Stimulated activated CD4-positive, alpha-beta T cell treated with anti-CD3 and anti-CD28 coated beads, Interleukin-4, amount 100 ng/mL, for 24 hours (primary cell): ENCODE data around the gene MSANTD2.

ENCODE experiments used
- DNase-seq: peaks from one replicate; pipeline ENCODE4 v3.0.0-alpha.2; 2020

Gene MSANTD2

DNA sequence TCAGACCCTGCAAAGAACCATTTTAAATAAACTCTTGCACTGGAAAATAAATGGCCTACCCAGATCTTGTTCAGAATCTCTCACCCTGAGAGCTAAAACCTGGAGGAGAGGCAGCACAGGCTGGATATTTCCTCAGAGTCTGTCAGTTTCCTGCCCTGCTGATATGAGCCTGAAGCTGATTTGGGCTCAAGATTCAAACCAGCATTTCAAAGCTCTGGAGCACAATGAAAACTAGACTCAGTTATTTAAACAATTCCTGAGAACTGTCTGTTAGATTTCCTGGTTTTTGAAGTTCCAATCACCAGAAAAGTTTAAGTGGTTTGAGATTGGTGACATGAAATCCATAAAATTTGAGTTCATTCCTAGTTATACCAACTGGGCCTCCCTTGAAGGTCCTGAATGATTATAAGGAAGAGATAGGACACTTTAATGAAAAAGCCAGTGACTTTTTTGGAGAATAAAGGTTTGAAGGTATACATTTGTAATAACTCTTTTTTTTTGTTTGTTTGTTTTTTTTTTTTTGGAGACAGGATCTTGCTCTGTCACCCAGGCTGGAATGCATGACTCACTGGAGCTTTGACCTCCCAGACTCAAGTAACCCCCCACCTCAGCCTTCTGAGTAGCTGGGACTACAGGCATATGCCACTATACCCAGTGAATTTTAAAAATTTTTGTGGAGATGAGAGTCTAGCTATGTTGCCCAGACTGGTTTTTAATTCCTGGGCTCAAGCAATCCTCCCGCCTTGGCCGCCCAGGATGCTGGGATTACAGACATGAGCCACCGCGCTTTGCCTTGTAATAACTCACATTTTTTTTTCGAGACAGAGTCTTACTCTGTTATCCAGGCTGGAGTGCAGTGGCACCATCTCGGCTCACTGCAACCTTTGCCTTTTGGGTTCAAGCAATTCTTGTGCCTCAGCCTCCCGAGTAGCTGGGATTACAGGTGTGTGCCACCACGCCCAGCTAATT is 30.1 kb downstream of the MSANTD2 start:
- DNase-seq: no peak

DNA sequence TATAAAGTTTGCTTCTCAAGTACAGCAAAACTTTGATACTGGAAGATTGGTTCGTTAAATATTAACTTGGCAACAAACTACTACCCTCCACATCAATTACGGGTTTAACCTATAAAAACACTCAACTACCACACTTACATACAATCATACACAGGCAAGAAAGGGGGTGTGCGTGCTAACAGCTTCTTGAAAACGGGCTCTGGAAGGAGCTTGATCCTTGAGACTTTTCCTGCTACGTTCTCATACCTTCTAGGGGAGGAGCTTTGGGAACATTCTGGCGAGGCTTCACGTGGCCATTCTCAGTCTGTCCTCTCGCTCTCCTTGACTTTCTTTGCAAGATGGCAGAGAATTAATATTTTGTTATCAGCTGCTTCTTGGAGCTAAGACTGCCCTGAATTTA is 31.3 kb downstream of the MSANTD2 start:
- DNase-seq: no peak

DNA sequence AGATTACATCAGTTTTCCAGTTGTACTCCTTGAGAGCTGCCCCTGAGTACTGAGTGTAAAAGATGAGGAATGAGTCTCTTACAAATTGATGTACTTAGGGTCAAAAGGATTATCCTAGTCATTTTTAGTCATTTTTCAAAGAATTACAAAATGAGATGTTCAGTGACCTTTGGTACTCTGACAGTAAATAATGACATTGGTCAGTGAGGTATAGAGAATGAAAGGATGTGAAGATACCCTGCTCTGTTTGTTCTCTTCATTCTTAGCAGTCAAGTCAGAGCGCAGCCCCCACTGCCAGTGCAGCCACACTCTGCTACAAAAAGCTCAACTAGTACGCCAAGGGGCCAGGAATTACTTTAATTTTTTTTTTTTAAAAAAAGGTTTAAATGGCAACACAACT is 34.0 kb downstream of the MSANTD2 start:
- DNase-seq: no peak

DNA sequence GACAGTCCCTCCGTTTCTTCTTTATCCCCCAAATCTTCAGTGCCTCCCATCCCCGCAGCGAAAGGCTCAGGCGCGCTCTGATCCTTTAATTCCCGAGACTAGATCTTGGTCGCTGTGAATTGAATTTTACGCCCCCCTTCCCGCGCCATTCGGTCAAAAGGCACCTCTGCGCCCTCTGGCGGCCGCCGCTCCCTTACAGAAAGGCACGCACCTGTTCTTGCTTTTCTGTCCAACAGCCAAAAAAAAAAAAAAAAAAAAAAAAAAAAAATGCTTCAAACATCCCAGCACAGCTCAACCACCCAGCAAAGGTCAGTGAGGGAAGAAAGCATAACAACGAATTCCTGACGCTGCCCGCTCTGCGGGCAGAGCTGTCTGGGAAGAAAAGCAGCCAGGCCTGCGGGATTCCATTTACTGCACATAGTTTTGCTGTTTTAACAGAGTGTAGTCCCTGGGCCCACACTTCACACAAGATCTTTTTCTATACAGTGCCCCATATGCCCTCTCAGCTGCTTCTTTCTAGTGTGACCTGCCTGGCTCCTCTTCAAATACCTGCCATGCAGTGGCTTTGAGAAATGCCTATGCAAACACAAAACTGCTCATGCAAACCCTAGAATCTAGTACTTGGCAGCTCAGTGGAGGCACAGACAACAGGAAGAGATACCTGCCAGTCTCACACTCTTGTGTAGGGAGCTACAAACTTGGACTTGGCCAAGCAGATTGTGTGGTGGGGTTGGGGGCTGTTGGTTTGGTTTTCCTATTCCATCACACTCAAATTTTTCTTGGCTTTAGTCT is 36.9 kb downstream of the MSANTD2 start:
- DNase-seq: peak; percentile 87

DNA sequence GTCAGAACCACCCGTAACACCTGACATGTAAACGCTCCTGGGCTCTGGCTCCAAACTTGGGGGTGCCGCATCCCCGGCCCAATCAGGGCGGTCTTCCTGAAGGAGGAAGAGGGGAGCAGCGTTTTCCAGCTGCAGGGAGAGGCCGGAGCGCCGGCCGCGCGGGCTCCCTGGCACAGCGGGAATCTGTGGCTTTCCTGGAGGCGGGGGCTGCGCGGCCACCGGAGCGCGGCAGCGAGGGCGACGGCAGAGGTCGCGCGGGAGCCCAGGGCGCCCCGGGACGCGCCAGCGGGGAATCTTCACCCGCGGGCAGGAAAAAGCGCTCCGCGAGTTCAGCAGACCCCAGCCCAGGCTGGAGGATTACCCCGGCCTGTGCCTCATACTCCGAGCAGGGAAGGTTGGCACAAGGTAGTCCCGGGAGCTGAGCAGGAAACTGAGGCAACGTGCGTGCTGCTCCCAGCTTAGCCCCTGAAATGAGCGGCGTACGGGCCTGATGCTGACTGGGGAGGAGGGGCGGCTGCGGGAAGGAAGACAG is 37.5 kb downstream of the MSANTD2 start:
- DNase-seq: no peak

DNA sequence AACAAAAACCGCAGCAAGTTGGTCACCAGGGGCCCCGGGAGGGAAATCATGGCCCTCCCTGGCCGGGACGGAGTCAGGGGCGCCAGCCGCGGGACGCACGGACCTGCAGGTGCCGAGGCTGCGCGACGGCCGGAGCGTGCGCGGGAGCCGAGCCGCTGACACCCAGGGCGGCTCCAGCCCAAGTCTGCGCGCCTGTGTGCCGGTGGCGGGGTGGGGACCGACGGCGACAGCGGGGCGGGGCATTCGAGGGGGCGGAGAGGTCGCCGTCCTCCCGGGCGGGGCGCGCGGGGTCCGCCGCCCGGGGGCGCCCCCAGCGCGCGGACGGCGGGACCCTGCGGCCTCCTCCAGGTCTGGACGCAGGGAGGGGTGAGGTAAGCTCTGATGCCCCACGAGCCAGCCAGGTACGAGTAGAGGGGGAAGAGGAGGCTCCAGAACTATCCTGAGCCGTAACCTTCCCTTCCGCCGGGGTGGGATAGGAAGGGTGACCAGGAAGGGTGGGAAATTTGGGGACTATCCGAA is 38.0 kb downstream of the MSANTD2 start, which contains the start of gene ESAM:
TSS of gene ESAM (minus strand) at position 186 of the 519 bp plus-strand sequence. CDS start at position 50, 136 bp downstream.
- peak; percentile 64 for DNase-seq

DNA sequence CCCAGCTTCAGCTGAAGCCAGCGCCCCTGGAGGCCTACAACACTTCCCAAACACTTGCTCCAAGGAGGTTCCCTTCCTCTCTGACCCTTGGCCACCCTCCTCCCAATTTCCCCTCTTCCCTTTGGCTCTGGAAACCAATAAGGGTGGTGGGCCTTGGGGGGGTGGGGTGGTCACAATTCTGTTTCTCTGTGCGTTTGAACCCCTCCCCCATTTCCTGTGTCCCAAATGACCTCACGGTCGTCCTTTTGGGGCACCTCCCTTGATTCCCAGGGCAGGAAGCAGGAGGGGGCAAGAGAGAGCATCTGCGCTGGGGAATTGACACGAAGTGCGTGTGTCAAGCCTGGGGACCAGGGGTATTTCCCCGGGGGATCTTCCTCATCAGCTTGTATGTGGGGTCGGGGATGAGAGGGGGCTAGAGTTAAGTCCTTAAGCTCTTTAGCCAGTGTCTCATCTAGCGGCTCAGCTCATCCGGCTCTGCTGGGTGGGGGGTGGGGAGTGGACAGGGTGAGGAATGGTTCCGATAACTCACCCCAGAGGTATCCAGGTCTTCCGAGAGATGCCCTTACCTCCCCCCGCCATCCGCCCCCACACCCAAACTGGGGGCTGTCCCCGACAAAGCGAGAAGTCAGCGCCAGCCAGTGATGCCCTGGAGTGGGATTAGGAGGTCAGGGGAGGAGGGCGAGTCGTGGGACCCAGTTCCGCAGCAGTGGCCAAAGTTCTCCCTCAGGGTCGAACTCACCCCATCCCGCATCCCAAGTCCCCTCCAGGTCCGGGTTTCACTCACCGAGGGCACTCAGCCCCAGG is 38.7 kb downstream of the MSANTD2 start:
- no peak for DNase-seq

DNA sequence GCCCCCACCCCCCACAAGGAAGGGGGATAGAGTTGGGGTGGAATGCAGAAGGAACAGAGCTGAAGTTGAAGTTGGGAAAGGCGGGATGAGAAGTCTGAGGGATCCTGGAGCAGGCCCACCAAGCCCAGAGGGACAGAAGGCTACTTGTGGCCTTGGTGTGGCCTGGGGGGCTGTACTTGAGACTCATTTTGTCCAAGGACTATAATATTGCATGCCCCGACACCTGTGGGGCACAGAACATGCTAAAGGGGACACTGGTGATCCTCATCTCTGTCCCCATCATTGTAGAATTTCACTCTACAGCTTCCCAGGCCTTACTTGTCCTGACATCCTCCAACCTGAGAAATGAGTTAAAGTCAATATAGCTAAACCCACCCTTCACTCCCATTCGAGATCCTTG is 39.4 kb downstream of the MSANTD2 start:
- no peak for DNase-seq

DNA sequence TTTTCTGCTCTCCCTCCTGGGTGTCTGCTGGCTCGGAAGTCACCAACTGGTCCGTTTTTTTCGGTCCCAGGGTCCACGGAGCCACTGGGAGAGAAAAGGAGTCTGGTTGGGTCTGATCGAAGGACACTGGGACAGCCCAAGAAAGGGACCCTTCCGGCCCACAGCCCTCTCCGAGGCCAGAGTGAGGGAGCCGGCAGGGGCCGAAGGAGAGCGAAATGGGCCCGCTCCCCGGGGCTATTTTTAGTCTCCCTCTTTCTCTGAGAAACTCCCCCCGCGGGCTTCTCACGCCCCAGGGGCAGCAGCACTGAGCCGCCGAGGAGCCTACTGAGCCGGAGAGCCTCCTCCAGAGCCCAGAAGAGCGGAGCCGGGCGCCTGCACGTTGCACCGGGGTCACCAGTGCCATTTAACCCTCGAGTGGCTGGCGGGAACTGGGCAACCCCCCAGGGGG is 40.0 kb downstream of the MSANTD2 start:
- no peak for DNase-seq

DNA sequence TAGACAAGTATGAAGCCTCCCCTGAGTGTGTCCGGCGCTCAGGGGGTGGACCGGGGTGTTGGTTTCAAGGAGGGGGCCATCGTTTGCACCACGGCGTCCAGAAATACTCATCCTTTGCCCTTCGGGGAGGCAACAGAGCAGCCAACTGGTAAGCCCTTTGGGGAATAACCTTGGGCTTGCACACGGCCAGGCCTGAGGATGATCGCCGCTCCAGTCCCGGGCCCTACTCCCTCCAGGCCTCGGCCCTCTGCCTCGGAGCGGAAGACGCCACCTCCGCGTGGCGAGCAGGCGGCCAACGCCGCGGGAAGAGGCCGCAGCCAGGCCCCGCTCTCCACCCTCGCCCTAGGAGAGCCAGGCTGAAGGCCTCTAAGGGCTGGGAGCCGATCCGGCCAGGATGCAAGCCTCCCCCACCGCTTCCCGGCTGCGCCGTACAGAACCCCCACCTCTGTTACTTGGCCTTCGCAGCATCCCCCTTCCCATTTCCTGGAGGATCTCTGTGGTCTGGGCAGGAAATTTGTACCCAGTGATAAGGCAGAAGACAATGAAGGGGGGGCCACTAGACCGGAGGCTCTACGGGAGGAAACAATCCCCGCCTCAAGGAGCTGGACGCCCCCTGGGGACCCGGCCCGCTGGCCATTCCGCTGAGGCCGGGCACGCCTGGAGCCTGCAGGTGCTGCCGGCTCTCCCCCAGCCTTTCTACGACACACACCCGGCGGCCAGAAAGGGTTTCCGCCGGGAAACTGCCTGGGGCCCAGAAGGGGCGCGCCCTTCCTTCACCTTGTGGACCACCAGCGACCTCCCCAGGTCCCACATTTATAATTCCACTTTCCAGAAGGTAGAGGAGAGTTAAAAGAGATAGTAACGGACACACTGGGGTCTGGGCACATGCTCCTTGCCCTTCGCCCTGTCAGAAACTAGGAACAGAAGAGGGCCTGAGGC is 40.7 kb downstream of the MSANTD2 start:
- DNase-seq: no peak

DNA sequence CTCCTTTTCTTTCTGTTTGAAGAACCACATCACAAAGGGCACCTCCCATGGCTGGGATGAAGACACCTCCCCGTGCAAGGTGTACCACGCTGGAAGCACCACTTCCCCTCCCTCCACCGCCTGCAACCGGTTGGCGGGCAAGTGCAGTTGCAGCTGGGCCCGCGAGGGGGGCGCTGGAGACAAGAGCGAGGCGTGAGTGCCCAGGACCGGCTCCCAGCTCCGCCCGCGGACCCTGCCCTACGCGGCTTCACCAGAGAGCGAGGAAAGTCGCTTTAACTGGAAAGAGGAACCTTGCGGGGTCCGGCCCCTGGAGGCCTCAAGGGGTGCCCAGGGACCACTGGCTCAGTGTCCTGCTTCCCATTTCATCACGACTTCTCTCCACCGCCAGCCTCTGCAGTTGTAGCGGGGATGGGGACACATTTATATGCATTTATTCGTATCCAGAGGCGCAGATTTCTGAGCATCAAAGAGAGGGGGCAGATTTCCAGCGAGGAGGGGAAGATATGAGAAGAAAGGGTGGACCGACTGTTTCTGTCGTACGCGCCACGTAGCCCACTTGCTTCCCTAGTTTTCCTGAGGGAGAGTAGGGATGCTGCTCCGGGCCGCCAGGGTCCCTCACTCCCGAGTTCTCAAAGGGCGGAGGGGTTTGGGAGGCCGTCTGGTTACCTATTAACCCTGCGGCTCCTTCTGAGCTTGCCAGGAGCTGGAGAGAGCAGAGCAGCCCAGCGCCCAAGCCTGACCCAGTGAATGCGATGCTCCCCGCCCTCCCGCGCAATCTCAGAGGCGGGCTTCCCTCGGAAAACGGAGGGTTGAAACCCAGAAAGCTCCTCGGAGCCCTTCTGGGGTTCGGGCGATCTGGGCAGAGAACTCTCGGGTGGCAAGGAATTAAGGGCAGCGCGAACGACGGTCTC is 41.6 kb downstream of the MSANTD2 start:
- DNase-seq: peak; percentile 67

DNA sequence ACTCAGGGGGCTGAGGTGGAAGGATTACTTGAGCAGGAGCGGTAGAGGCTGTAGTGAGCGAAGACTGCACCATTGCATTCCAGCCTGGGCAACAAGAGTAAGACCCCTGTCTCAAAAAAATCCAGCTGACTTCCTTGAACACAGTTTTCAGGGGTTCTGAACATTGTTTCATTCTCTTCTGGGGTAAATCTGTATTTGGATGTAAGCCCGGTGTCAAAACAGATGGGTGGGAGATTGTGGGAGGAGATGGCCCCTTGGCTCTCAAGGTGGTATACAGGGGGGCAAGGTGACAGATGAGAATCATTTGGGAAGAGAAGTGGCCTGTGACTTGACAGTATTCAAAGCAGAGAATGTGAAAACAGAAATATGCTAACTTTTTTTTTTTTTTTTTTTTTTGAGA is 42.9 kb downstream of the MSANTD2 start:
- no peak for DNase-seq

DNA sequence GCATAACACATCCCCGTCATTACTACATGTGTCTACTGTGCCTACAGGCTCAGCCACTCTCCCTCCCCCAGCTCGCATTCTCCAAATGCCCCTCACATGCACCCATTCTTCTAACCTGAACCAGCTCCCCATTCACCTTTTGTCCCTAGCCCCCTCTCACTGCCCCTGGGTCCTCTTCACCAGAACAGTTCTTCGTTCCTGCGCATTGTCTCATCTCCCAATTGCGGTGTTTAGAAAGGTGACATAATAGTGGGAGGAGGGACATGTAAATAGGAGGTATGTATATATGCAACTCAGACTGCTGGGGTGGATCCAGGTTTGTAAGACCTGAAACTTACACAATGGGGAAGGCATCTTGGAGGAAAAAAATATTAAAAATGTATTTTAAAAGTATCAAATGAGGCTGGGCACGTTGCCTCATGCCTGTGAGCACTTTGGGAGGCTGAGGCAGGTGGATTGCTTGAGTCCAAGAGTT is 43.4 kb downstream of the MSANTD2 start:
- no peak for DNase-seq

DNA sequence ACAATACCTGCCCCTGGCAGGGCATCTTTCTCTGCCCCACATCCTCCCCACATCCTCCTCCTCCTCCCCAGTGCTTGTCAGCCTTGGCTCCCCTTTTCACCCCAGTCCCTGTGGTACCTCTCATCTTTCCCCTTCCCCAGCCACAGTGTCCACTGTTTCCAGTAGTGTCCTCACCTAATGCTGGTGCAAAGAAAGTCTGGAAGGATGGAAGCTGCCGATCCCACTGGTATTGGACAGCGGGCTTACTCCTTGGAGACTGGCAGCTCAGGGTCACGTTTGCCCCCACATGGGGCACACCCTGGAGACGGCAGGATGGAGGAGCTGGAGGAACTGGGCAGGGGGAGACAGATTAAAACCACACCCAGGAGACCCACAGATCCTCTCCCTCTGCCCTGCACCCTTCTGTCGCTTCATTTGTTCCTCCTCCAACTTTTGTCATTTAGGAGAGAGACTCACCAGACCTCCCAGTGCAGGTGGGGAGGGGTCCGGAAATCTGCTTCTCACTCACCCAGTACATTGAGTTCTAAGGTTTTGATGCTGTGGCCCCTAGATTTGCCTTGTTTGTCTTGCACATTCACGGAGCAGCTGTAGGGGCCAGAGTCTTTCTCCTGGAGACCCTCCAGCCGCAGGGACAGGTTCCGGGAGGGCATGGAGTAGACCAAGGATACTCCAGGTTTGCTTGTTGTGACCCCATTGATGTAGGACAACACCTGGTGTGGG is 44.0 kb downstream of the MSANTD2 start:
- DNase-seq: no peak

DNA sequence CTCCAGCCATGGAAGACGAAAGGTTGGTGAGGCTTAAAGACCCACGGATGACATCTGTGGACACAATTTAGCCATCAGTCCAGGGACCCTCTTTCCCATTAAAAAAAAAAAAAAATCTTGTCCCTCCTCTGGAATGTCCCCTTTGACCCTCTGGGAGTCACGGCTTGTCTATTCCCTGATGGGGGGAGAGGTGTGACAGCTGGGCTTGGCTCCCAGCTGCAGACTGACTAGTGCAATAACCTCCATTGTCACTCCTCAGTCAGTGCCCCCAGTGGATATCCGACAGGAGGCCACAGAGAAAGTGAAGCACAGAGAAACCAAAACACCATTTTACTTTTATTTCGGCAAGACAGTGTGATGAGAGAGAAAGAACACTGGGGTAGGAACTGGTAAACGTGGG is 45.5 kb downstream of the MSANTD2 start:
- no peak for DNase-seq

DNA sequence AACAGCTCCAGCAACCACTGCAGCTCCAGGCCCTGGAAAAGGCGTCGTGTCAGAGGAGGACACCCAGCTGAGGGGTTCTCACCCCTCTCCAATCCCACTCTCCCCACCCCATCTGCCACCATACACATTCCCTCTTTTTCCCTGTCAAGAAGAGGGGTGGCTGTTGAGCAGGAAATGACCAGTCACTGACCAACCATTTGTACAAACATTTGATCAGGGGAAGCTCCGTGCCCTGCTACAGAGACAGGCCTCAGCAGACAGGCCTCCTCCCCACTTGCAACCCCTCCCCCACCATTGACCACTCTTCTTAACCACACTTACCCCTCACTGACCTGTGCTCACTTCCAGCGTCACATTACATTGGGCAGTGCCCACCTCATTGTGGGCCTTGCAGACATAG is 45.9 kb downstream of the MSANTD2 start:
- no peak for DNase-seq

DNA sequence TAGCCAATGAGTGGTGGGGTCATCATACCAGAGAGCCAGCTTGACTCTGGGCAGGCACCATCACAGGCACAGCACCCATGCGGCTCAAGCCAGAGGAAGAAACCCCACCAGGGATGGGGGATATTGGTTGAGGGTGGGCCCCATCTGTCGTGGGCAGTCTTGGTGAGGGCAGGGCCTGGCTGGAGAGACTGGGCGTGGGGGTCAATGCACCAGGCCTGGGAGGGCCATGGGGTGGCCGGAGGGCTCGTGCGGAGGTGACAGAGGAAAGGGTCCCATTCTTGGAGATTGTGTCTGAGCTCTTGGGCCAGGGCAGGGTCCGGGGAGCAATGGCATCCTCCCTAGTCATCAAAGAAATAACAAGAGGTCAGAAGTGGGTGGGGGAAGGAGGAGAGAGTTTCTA is 46.6 kb downstream of the MSANTD2 start:
- no peak for DNase-seq

DNA sequence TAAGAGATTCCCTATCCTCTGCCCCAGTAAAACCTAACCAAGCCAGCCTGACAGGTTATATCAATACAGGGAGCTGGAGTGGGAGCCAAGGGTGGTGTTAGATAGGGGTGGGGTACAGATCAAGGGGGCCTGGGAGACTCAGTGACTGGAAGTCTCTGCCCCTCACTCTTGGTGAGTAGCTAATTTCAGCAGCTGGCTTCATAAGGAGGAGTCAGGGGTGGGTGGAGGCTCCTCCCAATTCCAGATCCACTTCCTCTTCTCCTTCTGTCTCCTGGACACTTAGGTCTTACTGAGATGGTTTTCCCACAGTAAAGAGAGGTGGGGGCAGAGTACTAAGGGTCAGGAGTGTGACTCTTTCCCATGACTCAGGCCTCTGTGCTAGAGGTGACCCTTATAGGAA is 47.0 kb downstream of the MSANTD2 start:
- no peak for DNase-seq

DNA sequence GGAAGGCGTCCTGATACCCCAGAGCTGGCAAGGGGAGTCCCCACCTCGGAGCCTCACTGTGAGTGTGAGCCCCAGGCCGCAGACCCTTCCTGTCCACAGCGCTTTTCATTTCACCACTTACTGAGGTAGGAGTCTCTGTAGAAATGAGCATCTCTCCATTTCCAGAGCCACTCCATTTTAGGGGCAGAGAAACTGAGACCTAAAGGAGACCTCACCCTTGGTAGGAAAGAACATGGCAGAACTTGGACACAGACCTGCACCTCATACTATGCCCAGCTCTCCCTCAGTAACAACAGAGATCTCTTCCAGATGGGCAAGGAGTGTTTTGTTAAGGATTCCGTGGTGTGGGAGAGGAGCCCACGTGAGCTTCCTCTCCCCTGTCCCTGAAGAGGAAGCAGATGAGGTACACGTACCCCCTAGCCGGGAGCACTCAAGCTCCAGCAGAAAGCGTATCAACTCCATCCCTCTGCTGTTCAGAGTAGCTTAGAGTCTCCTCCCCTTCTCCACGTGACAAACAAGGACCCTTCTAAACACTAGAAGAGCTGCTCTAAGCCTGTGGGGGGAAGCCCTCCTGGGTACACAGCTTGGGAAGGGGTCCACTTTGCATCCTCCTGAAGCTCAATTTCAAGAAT is 47.6 kb downstream of the MSANTD2 start:
- no peak for DNase-seq
